GM19455 (cell line): ENCODE measurements around the gene LTV1.
"Not testable (repeated sequence)": the region's sequence is repeated elsewhere in the genome, so short reads cannot be mapped to it uniquely, and the experiment has no call there.

Experiments used
- ATAC-seq: cut with Tn5 transposase; IDR thresholded peaks from one replicate; pipeline ENCODE4 v1.9.1; 2021; ENCODE audit not compliant: unreplicated experiment

The LTV1 gene, protein sequence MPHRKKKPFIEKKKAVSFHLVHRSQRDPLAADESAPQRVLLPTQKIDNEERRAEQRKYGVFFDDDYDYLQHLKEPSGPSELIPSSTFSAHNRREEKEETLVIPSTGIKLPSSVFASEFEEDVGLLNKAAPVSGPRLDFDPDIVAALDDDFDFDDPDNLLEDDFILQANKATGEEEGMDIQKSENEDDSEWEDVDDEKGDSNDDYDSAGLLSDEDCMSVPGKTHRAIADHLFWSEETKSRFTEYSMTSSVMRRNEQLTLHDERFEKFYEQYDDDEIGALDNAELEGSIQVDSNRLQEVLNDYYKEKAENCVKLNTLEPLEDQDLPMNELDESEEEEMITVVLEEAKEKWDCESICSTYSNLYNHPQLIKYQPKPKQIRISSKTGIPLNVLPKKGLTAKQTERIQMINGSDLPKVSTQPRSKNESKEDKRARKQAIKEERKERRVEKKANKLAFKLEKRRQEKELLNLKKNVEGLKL

DNA sequence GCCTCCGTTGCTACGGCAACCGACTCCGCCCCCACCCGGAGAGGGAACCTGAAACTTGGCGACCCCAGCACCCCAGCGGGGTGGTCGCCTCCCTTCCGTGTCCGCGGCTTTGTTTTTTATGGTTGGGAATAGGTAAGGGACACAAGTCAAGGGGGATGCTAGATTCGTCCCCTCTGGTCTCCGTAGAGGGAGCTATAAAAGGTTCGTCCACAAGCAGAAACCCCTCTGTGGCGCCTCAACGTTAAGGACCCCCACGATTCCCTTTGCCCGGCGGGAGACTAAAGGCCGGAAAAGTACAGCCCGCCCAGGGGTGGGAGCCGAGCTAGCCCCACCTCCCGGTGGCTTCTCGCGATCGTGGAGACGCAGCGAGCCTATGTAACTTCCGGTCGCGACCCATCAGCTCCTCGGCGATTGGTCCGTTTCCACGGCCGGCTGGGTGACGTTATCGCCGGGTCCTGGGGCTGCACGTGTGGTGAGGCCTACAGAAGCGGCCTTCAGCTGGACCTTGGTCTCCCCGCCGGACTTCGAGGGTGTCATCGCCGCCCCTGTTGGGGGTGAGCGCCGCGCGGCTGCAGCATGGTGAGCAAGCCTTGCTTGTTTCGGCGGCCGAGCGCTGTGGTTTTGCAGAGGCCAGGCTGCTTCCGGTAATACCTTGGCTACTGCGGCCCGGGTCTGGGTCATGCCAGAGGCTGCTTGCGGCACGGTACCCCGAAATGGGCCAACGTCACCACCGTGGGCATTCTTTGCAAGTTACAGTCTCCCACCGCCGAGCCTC is at the start of gene LTV1:
Gene LTV1 (plus strand): TSS at position 437 of the 775 bp plus-strand sequence. CDS start 140 bp downstream, at position 577.
- peak; percentile 100 for ATAC-seq

DNA sequence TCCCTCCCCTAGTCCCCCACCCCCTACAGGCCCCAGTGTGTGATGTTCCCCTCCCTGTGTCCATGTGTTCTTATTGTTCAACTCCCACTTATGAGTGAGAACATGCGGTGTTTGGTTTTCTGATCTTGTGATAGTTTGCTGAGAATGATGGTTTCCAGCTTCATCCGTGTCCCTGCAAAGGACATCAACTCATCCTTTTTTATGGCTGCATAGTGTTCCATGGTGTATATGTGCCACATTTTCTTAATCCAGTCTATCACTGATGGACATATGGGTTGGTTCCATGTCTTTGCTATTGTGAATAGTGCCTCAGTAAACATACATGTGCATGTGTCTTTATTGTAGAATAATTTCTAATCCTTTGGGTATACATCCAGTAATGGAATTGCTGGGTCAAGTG is 46.6 kb upstream of the LTV1 start:
- ATAC-seq = not testable (repeated sequence)

- ATAC-seq = not testable (repeated sequence)
Observed at GRCh38 chr6:143798487-143798886, 44.7 kb upstream of the LTV1 start.

DNA sequence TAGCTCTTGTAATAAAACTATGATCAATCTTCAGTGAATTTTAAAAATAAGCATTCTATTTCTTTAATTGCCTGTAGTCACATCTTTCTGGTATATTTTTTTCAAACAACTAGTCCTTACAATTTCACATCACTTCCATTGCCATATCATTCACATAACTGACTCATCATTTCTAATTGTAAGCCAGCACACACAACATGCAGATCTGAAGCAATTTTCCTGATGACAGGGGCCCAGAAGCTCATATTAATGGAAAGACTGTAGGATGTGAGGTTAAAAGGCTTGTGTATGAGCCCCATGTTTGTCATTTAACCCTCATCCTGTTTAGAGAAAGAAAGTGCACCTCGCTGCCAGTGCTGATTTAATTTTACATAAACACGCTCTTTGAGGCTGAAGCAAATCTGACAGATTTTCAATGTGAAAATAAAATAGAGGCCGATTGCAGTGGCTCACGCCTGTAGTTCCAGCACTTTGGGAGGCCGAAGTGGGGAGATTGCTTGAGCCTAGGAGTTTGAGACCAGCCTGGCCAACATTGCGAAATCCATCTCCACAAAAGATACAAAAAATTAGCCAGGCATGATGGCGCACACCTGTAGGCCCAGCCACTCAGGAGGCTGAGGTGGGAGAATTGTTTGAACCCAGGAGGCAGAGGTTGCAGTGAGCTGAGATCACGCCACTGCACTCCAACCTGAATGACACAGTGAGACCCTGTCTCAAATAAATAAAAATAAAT is 40.1 kb upstream of the LTV1 start:
- no peak for ATAC-seq

- no peak for ATAC-seq
Observed at GRCh38 chr6:143803769-143804568, 39.2 kb upstream of the LTV1 start.

DNA sequence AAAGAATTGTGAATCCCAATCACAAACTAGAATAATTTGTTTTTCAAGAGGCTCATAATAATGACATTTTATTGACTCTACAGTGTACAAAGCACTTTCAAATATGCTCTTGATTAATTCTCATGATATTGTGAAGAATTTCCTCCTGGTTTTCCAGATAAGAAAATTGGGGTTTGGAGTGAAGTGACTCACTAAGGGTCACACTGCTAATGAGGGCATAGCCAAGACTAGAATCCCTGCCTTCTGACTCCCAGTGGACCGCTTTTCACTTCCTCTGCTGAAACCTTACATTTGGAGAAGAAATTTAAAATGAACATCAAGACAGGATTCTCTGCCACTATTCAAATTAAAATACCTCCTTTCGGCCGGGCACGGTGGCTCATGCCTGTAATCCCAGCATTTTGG is 38.3 kb upstream of the LTV1 start:
- no peak for ATAC-seq

- ATAC-seq = no peak
Observed at GRCh38 chr6:143806282-143807102, 36.6 kb upstream of the LTV1 start.

DNA sequence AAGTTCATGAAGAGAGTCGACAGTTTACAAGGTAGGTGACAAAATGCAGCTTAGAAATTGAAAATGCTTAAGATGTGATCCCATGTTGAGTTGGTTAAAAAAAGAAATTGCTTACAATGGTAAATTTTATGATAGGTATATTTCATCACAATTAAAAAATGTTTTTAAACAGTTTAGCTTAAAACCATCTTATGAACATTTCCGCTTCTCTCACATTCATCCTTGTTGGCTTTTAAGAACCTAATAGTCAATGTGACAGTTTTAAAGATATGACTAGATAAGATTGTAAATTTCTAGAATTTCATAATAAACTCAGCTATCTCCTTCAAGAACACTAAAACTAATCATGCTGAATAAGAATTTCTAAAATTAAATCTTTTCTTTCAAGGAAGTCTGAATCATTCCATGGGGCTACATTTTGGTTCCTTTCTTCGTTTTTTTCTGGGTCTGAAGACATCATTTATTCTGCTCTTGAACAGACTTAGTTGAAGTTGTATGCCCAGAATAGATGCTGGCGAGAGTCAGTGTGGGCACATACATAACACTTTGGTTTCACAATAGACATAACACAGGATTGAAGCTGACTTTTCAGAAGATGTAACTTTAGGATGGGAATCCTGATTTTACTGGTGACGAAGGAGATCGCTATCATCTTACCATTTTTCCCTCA is 35.9 kb upstream of the LTV1 start:
- no peak for ATAC-seq

DNA sequence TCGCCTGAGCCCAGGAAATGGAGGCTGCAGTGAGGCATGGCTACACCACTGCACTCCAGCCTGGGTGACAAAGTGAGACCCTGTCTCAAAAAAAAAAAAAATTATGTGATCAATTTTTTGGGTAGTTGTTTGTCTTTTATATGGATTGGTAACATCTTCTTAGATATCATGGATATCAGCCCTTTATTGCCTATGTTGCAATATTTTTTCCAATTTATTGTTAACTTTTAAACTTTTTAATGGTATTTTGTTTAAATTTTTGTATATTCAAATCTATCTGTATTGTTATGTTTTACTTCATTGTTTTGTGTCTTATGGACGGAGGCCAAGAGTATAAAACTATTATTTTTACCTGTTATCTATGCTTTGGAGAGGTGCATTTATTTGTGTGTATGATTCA is 32.4 kb upstream of the LTV1 start:
- no peak for ATAC-seq

DNA sequence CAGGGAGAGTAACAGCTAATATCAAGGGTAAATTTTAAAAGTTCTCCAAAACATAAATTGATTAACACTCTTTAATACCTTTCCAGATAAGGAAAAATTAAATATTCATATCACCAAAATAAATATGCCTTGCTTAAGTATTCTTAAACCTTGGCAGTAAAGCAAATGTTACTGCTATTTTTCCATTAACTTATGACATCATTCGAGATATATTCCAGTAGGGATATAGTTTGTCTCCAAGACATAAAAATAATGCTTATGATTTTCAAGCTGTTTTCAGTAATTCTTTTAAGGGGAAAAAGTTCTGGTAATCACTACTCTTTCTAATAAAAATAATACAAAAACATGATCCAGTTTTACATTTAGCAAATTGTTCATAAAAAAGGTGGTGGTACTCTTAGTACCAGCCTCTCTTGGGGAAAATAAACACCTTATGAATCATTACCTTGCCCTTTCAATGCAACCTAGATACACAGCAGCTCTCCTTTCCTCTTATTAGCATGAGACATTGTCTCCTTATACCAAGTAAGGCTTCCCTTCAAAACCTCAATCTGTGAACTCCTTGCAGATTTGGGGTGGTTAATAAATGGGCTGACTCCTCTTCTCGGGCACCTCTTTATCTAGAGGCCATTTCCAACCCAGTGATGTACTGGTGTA is 31.5 kb upstream of the LTV1 start:
- no peak for ATAC-seq

GRCh38 chr6:143817621-143818020 is 25.5 kb upstream of the LTV1 start:
- ATAC-seq = no peak

DNA sequence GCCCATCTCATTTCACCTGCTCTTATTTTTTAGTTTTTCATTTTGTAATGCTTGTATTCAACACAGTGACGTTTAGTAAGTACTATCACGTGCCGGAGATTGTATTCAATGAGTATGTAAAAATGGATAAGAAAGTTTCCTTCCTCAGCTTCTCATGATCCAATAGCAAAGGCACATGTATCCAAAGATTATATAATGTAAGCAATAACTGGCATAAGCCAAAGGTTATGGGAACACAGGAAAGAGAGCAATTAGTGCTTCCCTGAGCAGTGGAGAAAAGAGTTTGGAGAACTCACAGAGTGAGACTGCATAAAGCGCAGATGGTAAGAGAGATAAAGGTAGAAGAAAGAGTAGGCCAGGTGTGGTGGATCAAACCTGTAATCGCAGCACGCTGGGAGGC is 21.8 kb upstream of the LTV1 start:
- no peak for ATAC-seq

DNA sequence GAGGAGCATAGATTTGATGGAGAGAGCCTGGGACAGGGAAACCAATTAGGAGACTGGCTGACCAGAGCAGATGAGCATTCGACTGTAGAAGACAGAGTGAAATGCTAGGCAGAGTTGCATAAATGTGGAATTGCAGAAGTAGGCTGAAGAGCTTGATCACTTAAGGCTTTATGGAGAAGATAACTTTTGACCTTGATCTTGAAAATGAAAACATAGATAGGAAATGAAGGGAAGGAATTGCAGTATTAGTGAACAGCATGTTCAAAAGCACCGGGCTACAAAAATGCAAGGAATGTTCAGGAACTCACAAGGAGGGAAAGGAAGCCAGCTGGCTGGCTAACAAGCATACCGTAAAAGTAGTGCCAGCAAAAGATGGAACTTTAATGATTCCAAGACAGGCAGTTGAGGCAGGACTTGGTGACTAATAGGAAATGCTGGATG is 20.5 kb upstream of the LTV1 start:
- no peak for ATAC-seq

DNA sequence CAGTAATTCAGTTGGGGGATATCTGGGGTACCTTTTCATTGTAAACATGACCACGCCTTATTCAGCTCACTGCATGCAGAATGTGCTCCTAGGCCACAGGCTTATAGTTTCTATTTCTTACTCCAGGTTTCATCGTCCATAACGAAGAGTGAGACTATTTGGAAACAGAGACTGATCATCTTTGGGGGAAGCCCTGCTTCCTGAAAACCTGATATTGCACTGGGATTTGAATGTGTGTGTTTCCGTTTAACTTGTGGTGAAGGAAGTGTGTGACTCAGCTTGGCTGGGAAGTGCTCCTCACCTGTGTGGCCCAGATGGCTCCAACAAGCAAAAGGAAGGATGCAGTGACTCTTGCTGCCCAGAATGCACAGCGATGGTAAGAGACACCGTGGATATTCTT is 19.6 kb upstream of the LTV1 start:
- ATAC-seq = no peak

GRCh38 chr6:143828572-143828971 is 14.6 kb upstream of the LTV1 start:
- no peak for ATAC-seq

DNA sequence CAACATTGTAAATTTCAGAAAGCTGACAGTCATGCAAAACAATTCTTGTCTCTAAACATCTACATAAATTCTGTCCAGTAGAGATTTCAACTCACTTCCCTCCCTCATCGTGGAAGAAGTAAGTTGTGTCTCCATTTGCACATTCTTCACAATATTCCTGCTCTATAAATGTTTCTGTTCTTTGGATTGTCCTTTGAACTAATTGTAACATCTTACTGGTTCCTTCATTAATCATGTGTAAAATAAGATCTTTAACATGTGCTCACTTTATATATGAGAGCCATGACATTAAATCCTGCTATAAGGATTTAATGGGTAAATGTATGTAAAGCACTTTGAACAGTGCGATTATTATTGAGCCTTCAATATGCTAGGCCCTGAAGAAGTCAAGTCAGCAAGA is 7.0 kb upstream of the LTV1 start:
- no peak for ATAC-seq

DNA sequence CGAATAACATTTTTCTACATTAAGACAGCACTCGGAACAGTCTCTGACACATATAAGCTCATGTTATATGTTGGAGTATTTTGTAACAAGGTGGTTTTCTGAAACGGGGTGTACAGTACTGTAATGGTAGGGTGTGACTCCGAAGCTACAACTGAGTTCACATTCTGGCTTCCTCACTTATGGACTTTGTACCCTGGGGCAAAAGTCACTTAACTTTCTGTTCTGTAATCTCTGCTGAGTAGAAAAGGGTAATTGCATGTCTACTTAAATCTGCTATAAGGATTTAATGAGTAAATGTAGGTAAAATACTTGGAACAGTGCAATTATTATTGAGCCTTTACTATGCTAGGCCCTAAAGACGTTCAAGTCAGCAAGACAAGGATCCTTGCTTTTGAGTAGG is 4.7 kb upstream of the LTV1 start:
- ATAC-seq = no peak

GRCh38 chr6:143839196-143839595 is 3.9 kb upstream of the LTV1 start:
- ATAC-seq = no peak
